GM20000 (cell line): Measurements from ENCODE around the gene FBXW4.
A peak's percentile ranks its signal among the peaks of the same experiment; 100 is the strongest.

Source experiments
- DNase-seq: peaks from one replicate; pipeline ENCODE4 v3.0.0; 2012; ENCODE audit warnings: low spot score
- TF ChIP-seq, protein P1 (sequence below): IDR thresholded peaks from 2 replicates; pipeline ENCODE4 v1.5.1; 2012; ENCODE audit warnings: mild to moderate bottlenecking, control low read depth; ENCODE audit errors: extremely low read depth, missing control alignments

FBXW4 gene

DNA sequence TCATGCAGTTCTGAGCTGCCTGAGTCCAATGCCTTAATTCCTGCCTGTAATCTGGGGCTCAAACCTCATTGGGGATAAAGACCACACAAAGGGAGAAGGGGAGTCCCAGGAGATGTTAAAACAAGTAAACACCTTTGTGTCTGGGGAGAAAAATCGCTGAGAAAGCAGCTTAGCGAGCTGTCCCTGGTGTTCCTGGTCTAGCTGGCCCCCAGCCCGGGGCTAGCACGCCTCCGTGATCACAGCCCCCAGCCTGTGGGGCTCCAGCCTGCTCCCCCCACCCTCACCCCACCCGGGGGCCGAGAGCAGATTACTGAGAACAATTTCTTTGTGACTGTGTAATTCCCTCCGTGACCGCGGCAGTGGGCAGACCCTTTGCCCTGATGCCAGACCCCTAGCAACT is 82.1 kb downstream of the FBXW4 start:
- TF ChIP-seq, protein P1, sequence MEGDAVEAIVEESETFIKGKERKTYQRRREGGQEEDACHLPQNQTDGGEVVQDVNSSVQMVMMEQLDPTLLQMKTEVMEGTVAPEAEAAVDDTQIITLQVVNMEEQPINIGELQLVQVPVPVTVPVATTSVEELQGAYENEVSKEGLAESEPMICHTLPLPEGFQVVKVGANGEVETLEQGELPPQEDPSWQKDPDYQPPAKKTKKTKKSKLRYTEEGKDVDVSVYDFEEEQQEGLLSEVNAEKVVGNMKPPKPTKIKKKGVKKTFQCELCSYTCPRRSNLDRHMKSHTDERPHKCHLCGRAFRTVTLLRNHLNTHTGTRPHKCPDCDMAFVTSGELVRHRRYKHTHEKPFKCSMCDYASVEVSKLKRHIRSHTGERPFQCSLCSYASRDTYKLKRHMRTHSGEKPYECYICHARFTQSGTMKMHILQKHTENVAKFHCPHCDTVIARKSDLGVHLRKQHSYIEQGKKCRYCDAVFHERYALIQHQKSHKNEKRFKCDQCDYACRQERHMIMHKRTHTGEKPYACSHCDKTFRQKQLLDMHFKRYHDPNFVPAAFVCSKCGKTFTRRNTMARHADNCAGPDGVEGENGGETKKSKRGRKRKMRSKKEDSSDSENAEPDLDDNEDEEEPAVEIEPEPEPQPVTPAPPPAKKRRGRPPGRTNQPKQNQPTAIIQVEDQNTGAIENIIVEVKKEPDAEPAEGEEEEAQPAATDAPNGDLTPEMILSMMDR, result no peak
- no peak for DNase-seq

DNA sequence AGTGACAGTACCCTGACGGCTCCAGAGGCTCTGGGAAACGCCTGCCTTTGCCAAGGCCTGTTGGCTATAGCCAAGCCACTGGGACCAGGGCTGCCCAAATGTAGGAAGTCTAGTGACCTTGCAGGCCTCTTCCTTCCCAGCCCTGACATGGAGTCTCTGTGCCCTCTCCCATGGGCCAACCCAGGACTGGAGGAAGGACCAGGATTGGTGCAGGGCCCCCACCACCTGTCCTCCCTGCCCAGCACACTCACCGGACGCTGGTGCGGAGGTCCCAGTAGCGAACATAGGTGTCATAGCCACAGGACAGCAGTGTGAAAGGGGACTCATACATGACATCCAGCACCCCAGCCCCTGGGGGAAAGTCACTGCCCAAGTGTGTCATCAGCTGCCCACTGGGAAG is 82.9 kb downstream of the FBXW4 start:
- TF ChIP-seq, protein P1, result no peak
- no peak for DNase-seq

DNA sequence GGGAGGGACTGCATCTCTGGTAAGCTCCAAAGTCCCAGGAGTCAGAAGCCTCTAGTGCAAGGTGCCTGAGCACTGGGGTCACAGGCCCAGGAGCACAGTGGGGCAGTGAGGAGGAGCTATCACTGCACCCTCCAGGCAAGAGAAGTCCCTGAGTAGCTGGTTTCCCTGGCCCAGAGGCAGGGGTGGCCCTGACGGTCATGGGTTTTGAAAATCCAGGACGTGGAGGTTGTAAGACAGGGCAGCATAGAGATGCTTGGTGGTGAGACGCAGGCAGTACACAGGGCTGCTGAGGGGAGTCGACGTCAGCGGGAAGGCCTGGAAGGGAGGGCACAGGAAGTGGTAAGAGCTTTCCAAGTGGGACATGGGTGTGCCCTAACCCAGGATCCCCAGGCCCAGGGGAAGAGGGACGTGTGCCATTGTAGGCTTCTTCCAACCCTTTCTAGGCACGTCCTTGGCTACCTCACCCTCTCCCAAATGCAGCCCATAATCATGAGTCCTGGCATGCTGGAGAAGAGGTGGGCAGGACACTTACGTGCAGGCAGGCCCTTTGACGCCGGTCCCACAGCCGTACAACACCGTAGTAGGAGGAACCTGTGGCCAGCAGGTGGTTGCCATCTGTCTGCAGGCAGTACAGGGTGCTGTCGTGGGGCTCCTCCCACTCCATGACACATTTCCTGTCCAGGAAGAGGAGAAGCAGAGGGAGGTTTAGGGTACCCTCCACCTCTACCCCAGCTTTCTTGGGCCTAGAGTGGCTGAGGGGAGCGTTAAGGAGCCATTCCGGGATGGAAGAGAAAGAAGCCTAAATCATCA is 83.7 kb downstream of the FBXW4 start:
- no peak for DNase-seq
- TF ChIP-seq, protein P1, result no peak

DNA sequence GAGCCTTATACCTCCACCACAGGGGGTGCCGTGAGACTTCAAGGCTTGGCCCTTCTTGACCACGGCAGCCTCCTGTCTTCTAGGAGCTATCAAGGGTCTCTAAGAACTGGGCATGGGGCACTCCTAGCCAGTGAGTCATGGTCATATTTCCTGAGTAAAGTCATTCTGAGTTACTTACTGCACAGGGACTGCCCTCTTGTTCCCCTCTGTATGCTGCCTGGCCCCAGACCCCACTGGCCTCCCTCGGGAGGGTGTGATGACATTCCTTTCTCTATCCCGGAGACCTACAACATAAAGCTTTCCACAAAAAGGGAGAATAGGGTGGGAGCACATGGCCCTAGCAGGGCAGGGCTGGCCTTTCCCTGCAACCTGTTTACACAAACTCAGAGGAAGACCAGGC is 85.5 kb downstream of the FBXW4 start:
- TF ChIP-seq, protein P1, result no peak
- no peak for DNase-seq

DNA sequence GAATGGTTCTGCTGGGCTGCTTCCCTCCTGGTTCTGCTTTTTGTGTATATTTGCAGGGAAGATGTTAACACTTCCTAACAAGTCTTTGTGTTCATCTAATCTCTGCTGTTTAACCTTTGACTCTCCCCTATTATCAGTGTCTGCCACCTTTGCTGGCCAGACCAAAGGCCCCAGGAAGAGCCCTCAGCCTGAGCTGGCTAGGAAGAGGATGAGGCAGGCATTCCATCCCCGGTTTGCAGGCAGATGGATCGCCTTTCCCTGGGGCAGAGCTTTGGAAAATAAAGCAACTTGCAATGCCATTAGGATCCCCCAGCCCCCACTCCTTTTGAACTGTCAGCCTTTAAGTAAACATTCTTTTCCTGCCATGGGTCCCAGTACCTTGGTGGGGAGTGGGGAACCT is 87.8 kb downstream of the FBXW4 start:
- TF ChIP-seq, protein P1, result no peak
- DNase-seq, result no peak

DNA sequence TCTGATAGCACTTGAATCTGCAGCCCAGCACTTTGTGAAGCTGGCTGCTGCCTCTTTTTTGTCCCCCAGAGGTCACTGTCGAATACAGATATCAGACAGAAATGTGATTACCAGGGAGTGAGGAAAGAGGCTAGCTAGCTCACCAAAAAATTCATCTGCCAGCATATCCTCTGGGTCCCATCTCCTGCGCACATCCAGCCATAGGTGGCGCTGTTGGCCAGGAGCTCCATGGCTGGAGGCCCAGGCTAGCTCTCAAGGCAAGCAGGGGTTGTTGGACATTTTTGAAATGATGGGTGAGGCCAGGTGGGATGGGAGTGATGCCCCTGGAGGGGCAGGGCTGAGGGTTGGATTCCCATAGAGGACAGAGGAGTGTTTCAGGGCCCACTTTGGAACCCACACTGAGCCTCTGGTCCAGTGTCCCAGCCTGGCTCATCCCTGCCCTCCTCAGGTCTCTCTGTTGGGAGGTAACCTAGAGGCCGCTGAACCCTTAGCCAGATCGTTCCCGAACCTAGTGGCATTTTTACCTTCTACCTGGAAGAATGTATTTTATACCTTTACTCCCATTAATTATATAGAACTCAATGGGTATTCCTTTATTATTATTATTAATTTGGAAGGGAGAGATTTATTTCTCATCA is 92.1 kb downstream of the FBXW4 start:
- peak; percentile 83 for DNase-seq

DNA sequence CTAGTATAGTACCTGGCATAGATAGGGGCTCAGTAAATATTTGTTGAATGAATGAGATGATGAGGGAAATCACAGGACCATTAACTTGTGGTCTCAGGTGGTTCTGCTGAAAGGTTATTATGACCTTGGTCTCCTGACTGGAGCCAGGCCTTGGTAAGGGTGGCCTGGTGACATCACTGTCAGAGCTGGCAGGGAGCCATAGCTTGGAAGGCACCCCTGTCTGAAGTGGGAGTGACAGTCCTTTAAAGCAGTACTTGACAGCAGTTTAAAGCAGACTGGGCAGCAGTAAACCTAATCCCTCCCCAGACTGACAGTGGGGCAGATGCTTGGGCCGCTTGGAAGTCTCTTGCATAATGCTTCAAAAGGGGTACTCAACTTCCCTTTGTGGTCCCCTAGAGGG is 93.4 kb downstream of the FBXW4 start:
- DNase-seq, result no peak
- TF ChIP-seq, protein P1, result no peak

More for the DNA sequence above, 92.1 kb downstream of the FBXW4 start:
- TF ChIP-seq, protein P1, result peak; percentile 94
